HG02763 (cell line): ENCODE results near the gene NIPSNAP3A.

Source experiments
- ATAC-seq: cut with Tn5 transposase; IDR thresholded peaks from one replicate; pipeline ENCODE4 v1.9.1; 2021; ENCODE audit warnings: mild to moderate bottlenecking, moderate library complexity; ENCODE audit not compliant: unreplicated experiment

Gene NIPSNAP3A

DNA sequence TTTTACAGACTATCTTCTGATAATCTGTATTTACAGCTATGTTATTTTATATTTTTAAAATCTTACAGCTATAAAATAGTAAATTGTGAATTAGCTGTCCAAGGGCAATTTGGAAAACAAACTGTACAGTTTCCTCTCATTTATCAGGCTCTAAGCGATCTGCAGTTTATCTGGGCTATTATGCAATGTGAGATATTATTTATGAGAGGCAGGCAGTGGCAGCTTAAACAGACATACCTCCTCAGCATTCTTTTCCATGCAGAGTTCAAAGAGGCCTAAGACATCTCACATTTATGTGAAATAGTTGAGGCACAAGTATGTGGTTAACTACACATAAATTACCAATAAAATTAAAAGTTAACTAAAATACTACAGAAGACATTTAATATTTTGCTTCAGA is 26.6 kb downstream of the NIPSNAP3A start:
- no peak for ATAC-seq

DNA sequence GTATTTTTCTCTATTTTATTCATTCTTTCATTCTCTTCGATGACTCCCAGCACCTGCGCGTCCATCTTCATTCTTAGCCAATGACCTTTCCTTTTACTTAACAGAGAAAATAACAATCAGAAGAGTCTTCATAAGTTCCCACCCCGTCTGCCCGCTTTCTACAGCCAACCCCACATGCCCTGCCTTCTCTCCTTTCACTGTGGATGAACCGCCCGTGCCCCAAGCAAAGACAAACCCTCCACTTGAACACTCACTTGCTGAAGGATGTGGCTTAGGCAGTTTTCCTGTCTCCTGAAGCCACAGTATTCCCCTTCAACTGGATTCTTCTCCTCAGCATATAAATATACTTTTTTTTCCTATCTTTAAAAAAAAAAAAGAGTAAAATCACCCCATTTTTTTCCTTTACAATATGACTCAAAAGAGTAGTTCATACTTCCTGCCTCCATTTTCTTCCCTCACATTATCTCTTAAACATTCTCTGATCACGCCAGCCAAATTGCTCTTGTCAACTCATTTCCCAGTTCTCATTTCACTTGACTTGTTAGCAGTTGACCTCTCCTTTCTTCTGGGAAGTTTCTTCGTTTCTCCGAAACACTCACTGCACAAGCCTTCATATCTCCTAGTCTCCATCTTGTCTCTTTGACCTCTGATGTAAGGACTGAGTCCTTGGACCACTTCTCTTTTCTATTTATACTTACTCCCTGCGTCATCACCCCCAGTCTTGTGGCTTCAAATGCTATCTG is 27.5 kb downstream of the NIPSNAP3A start:
- ATAC-seq: peak; percentile 86

DNA sequence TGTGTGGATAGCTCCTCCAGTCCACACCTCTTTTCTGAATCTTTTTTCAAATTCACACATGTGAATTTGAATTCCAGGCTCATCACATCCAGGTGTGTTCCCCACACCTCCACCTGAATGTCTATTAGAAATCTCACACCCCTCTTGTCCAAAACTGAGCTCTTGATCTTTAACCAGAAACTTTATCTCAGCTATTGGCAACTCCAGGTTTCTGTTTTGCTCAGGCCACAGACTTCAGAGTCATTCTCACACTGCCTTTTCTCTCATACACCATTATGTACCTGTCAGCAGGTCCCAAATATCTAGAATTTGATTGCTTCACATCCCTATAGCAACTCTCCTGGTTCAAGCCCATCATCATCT is 28.1 kb downstream of the NIPSNAP3A start:
- ATAC-seq: peak; percentile 61

DNA sequence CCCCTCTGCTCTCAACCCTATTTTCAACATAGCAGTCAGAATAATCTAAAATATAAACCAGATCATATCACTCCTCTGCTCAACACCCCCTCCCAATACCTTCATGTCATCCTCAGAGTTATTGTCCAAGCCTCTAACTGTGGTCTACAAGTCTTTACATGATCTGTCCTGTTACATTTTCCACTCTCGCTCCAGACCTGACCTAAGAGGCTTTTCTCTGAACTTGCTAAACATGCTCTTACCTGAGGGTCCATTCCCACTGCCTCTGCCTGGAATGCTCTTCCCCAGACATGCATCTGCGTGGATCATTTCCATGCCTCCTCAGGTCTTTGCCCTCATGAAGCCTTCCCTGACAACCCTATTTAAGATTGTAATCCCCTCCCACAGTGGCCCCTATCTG is 28.5 kb downstream of the NIPSNAP3A start:
- no peak for ATAC-seq

GRCh38 chr9:104776797-104777196 is 29.3 kb downstream of the NIPSNAP3A start:
- ATAC-seq: no peak

DNA sequence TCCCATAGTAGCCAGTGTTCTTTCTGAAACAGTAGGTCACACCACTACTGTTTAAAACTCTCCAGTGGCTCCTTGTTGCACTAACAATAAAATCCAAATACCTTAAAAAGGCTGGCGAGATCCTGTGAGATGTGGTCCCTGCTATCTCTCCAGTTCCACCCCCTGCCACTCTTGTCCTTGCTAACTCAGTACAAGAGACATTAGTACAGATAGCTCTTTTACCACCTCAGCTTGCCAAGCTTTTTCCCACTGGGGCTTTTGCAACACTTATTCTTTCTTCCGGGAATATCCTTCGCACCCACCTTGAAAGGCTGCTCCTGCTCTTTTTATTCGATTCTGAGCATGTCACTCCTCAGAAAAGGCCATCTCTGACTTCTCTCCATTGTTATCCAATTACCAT is 31.3 kb downstream of the NIPSNAP3A start:
- ATAC-seq: no peak

DNA sequence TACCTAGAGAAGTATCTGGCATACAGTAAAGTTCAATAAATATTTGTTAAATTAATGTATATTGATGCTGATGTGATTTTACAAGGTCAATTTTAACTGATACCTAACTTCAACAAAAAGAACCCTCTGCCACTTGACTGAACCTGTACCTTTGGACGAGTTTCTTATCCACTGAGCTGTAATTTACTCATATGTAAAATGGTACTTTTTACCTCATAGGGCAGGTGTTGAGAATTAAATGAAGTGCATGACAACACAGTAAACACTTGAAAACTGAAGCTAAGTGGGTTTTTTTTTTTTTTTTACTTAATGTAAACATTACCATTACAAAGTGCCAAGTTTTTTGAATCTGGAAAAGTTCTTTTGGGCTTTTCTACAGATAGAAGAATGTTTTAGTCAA is 31.9 kb downstream of the NIPSNAP3A start:
- no peak for ATAC-seq

GRCh38 chr9:104779946-104780535 is 32.6 kb downstream of the NIPSNAP3A start:
- no peak for ATAC-seq

GRCh38 chr9:104780796-104781395 is 33.4 kb downstream of the NIPSNAP3A start:
- ATAC-seq: no peak

GRCh38 chr9:104783588-104783987 is 36.1 kb downstream of the NIPSNAP3A start:
- no peak for ATAC-seq

DNA sequence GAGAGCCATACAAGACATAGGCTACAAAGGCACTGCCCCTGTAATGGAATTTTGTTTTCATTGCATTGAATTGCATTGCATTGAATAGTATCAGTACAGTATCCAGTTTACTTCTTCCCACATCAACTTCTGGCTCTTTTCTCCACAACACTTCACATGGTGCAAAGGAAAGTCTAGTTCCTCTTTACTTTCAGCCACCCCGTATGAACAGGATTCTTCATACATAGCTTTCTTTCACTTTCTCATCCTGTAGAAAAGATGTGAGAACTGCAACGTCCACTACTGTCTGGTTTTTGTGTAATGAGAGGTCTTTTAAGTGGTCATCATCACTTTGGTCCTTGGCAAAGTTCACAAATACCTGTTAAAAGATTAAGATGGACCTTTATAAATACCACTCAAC is 36.6 kb downstream of the NIPSNAP3A start:
- ATAC-seq: peak; percentile 85

- ATAC-seq: no peak
These were observed 38.8 kb downstream of the NIPSNAP3A start for GRCh38 chr9:104786293-104786692.

- no peak for ATAC-seq
These were observed 40.0 kb downstream of the NIPSNAP3A start for GRCh38 chr9:104787306-104788015.

- ATAC-seq: no peak
These were observed 40.8 kb downstream of the NIPSNAP3A start for GRCh38 chr9:104788251-104788650.

- no peak for ATAC-seq
These were observed 46.6 kb downstream of the NIPSNAP3A start for GRCh38 chr9:104794070-104794469.

- no peak for ATAC-seq
These were observed 47.6 kb downstream of the NIPSNAP3A start for GRCh38 chr9:104795082-104795481.

DNA sequence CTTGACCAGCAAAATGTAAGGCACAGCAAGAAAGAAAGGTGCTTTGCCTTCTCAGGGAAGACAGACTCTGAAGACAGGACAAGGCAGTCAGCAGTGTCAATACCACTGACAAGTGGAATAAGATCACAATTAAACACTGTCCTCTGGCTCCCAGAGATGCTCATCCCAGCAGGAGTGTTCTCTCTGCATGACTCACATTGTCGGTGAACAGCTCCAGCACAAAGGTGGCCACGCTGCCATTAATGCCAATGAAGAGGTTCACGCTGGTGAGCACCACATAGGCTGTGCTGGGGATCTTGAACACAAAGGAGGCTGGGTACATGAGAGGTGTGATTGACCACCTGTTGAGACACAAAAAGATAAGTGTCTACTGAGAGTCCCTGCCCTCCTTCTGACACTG is 48.4 kb downstream of the NIPSNAP3A start:
- no peak for ATAC-seq

DNA sequence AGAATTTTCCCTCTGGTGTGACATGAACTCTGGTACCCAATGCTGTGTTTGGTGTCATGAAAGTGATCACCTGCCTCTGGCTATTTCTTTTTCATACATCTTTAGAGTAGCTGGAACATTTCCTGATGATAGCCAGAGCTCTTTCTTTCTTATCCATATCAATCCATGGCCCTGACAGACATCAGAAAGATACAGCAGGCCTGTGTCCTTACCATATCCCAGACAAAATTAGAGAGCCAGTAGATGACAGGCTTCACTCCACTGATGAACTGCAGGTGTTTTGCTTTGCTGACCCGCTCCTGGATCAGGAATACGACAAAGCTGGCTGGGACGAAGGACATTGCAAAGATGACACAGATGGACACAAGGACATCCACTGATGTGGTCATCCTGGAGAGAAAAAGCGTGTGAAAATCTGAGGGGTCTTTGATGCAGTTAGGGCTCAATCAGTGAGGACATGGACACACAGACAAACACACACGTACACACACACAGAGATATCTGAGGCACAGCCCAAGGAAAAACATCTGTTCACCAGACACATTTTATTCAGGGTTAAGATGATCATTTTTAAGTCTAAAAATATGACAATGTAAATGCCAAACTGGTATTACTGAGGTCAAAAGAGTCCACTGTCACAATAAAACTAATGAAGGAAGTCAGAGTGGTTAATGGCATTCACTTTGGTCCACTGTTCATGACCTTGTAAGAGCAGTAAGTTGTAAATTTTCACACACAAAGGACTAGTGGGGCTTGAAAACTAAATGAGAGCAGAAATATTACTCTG is 50.9 kb downstream of the NIPSNAP3A start:
- ATAC-seq: no peak

DNA sequence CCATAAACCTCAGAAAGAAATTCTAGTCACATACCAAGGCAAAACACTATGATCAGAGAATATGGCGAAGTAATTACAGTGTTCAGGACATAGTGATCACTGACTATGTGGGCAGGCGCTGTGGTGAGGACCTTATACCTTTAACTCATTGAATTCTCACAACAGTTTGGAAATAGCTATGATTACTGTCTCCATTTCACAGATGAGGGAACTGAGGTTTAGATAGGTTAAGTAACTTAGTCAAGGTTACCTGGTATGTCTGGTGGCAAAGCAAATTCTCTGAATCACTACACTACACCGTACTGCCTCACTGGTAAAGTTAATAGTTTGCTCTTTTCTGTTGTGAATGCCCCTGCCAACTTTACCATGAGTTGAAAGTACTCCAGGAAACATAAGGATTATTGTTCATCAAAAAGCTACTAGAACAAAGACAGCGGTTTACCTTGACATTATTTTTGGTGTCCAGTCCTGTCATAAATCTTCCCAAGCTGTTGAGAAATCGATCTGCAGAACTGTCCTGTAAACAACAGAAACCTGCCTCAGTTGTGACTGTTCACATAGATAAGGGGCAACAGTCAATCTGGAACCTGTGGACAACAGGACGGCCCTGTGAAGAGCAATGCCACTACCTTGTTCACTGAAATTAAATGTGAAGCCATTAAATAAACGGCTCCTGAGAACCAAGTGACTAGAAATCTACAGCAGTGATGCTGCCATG is 52.7 kb downstream of the NIPSNAP3A start:
- no peak for ATAC-seq

DNA sequence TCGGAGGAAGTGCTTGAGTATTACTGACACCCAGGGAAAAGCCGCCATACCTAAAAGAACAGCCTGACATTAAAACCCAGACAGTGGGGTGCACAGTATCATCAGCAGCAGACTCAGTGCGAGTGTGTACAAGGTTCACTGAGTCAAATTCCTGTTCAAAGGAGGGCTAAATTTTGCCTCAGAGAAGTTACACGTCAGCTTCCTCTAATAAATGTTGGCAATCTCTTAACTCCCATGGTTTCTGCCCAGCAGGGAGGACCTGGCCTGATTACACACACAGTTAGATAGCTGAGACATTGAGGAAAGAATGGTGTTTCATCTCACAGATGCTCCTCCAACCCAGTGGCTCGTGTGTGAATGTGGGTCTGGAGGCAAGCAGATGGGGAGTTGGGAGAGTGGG is 54.6 kb downstream of the NIPSNAP3A start:
- no peak for ATAC-seq
